NT2/D1 (cell line): ENCODE results near the gene EFCAB10.

Source experiments
- DNase-seq: peaks from one replicate; pipeline ENCODE4 v3.0.0-alpha.2; 2011; ENCODE audit warnings: low read depth, low spot score
- H3K27me3 ChIP-seq: 2 replicates; pipeline ENCODE4 v1.6.0; 2011; ENCODE audit warnings: mild to moderate bottlenecking; ENCODE audit not compliant: insufficient read length, insufficient read depth
- H3K36me3 ChIP-seq: 2 replicates; pipeline ENCODE4 v1.6.1; 2011; ENCODE audit warnings: mild to moderate bottlenecking, low read length, mixed read lengths; ENCODE audit not compliant: insufficient read depth, insufficient read length
- H3K4me1 ChIP-seq: 2 replicates; pipeline ENCODE4 v1.5.1; 2011; ENCODE audit not compliant: insufficient read depth, insufficient read length
- H3K4me3 ChIP-seq: 2 replicates; pipeline ENCODE4 v1.5.1; 2011; ENCODE audit warnings: low read depth; ENCODE audit not compliant: insufficient read length
- H3K9ac ChIP-seq: 2 replicates; pipeline ENCODE4 v1.6.0; 2011; ENCODE audit warnings: low read depth; ENCODE audit not compliant: insufficient read length
- H3K9me3 ChIP-seq: 2 replicates; pipeline ENCODE4 v1.5.1; 2011; ENCODE audit warnings: mild to moderate bottlenecking, low read length; ENCODE audit not compliant: insufficient read depth
- SUZ12 ChIP-seq: IDR thresholded peaks from 2 replicates; pipeline ENCODE4 v1.6.1; 2011; ENCODE audit not compliant: insufficient read length, insufficient read depth; ENCODE audit errors: extremely low read depth
- YY1 ChIP-seq: IDR thresholded peaks from 2 replicates; pipeline ENCODE4 v1.6.1; 2011; ENCODE audit not compliant: insufficient read length, insufficient read depth
- ZNF274 ChIP-seq: IDR thresholded peaks from 2 replicates; pipeline ENCODE4 v1.6.1; 2011; ENCODE audit warnings: mild to moderate bottlenecking, low read depth, low read length

Gene EFCAB10

DNA sequence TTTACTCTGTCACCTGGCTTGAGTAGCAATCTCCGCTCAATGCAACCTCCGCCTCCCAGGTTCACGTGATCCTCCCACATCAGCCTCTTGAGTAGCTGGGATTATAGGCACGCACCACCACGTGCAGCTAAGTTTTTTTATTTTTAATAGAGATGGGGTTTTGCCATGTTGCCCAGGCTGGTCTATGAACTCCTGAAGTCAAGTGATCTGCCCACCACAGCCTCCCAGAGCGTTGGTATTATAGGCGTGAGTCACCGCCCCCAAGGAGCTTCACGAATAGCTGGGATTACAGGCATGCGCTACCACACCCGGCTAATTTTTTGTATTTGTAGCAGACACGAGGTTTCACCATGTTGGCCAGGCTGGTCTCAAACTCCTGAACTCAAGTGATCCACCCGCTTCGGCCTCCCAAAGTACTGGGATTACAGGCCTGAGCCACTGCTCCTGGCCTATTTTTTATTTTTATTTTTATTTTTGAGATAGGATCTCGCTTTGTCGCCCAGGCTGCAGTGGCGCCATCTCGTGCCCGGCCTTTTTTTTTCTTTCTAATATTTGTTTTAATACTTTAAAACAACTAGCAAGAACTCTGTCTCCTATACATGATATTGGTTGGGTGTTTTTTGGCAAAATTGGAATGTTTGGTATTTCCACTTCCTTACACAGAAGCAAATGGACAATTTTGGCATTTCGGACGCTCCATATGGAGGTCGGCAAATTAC lies 1.1 kb downstream of the EFCAB10 start:
- Histone ChIP-seq H3K36me3 (no peaks in the 10 kb centered on the region), H3K4me1 (no peaks in the 10 kb centered on the region), H3K27me3 (no peaks in the 10 kb centered on the region), H3K4me3 (no peak overlapping the region), H3K9me3 (peaks cover 13% of the 10 kb centered on the region; the same call in 1 of the 2 replicates), H3K9ac (no peak overlapping the region)
- TF ChIP-seq YY1 = no peak
- no peak for TF ChIP-seq ZNF274
- TF ChIP-seq SUZ12 = no peak
- no peak for DNase-seq

DNA sequence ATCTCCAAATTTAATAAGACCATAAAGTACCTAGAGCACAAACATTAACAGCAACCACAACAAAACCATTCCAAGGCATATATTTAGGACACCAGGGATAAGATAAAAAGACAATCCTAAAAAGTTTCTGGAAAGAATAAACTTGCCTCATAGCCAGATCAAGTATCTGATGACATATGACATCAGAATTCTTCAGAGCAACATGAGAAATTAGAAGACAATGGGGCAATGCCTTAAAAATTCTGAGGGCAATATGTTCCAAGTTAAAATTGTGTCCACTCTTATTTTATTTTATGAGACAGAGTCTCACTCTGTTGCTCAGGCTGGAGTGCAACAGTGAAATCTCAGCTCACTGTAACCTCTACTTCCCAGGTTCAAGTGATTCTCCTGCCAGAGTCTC lies 2.8 kb downstream of the EFCAB10 start:
- Histone ChIP-seq H3K9me3 (no peaks in the 10 kb centered on the region; the same call in 1 of the 2 replicates), H3K4me3 (no peak overlapping the region), H3K27me3 (no peaks in the 10 kb centered on the region), H3K36me3 (no peaks in the 10 kb centered on the region), H3K4me1 (no peaks in the 10 kb centered on the region), H3K9ac (no peak overlapping the region)
- TF ChIP-seq YY1 (no peak), ZNF274 (no peak)
- DNase-seq = no peak

DNA sequence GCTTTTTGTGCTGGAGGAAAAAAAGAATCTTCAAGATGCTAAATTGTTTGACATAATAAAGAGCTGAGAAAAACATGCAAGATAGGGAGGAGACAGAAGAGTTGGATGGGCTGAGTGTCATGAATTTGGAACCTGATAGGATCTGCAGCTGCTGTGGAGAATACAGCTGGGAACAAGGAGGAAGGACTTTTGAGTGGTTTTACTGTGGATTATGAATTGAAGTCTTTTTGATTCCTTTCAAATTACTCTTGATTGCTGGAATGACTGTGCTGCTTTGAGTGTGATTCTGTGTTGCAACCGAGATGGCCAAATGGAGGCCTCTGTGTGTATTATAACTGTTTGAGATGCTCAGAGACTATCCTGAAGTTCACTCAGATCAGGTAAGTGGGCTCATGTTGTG lies 4.0 kb downstream of the EFCAB10 start:
- no peak for TF ChIP-seq YY1
- TF ChIP-seq SUZ12 = no peak
- TF ChIP-seq ZNF274 = no peak

DNA sequence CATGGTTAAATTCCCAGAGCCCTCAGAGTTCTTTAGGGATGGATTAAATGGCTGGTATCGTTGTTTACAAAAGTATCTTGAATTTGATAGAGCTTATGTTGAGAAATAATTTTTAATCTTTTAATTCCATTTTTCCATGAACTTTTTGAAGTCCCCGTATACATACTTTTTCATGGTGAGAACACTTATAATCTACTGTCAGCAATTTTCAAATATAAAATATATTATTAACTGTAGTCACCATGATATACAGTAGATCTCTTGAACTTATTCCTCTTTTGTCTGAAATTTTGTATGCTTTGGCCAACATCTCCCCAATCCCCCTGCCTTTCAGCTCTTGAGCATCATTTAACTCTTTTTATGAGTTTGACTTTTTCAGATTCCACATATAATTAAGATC lies 9.4 kb downstream of the EFCAB10 start:
- Histone ChIP-seq H3K27me3 (no peaks in the 10 kb centered on the region), H3K4me3 (no peak overlapping the region), H3K4me1 (no peaks in the 10 kb centered on the region), H3K9ac (no peak overlapping the region), H3K36me3 (peaks cover 18% of the 10 kb centered on the region), H3K9me3 (no peaks in the 10 kb centered on the region)
- TF ChIP-seq ZNF274 (no peak), SUZ12 (no peak), YY1 (no peak)
- DNase-seq = no peak

More for the DNA sequence above, 4.0 kb downstream of the EFCAB10 start:
- Histone ChIP-seq H3K36me3 (no peaks in the 10 kb centered on the region), H3K4me1 (no peaks in the 10 kb centered on the region), H3K9ac (no peak overlapping the region), H3K4me3 (no peak overlapping the region), H3K27me3 (no peaks in the 10 kb centered on the region), H3K9me3 (no peaks in the 10 kb centered on the region)
- DNase-seq = no peak

DNA sequence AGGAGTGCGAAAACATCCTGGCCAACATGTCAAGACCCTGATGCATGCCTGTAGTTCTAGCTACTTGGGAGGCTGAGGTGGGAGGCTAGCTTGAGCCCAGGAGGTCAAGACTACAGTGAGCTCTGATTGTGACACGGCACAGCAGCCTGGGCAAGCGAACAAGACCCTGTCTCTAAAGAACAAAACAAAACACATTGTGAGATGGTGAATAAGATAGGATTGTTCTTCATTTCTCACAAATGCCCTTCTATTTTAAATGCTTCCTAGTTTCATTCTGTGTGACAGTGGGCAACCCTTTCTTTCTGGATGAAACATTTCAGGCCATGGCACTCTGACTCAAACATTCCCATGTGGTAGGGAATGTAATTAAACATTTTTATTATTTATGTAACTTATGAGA lies 13.5 kb downstream of the EFCAB10 start:
- no peaks in the 10 kb centered on the region for H3K4me1 ChIP-seq
- no peaks in the 10 kb centered on the region for H3K9me3 ChIP-seq
- DNase-seq = no peak
- peaks cover 44% of the 10 kb centered on the region for H3K36me3 ChIP-seq
- TF ChIP-seq ZNF274 (no peak), YY1 (no peak), SUZ12 (no peak)
- H3K27me3 ChIP-seq = no peaks in the 10 kb centered on the region
- H3K9ac ChIP-seq = no peak overlapping the region
- no peak overlapping the region for H3K4me3 ChIP-seq

DNA sequence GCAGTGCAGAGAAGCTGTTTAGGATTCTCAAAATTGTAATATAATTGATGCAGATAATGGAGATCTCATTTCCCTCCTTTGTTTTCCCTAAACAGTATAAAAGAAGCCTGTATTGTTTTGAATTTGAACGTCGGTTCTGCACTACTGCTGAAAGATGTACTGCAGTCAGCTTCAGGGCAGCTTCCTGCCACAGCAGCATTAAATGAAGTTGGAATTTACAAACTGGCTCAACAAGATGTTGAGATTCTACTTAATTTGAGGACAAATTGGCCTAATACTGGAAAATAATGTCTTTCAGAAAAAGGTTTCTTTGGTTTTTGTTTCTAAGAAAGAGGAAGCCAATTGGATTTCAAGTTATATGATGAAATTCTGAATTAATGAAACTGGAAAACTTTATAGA lies 14.3 kb downstream of the EFCAB10 start:
- H3K9ac ChIP-seq = no peak overlapping the region
- no peak for DNase-seq
- no peak overlapping the region for H3K4me3 ChIP-seq
- no peaks in the 10 kb centered on the region for H3K27me3 ChIP-seq
- H3K4me1 ChIP-seq = no peaks in the 10 kb centered on the region
- no peaks in the 10 kb centered on the region for H3K9me3 ChIP-seq
- no peak for TF ChIP-seq YY1
- no peak for TF ChIP-seq ZNF274
- no peak for TF ChIP-seq SUZ12
- H3K36me3 ChIP-seq = peaks cover 45% of the 10 kb centered on the region

DNA sequence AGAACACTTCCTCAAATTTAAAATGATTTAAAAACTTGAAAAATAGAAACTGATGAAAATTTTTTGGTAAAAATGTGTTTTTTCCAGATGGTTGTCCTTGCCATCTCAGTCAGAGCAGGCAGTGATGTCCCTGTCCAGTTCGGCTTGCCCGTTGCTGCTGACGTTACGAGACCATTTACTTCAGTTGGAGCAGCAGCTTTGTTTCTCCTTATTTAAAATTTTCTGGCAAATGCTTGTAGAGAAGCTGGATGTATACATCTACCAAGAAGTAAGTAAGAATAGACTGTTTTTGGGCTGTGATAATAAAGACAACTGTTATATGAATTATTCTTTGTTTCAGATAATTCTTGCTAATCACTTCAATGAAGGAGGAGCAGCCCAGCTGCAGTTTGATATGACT lies 16.1 kb downstream of the EFCAB10 start:
- TF ChIP-seq SUZ12 (no peak), ZNF274 (no peak), YY1 (no peak)
- no peaks in the 10 kb centered on the region for H3K4me1 ChIP-seq
- no peak overlapping the region for H3K4me3 ChIP-seq
- no peaks in the 10 kb centered on the region for H3K27me3 ChIP-seq
- no peak for DNase-seq
- H3K36me3 ChIP-seq = peaks cover 51% of the 10 kb centered on the region
- H3K9me3 ChIP-seq = no peaks in the 10 kb centered on the region
- H3K9ac ChIP-seq = no peak overlapping the region

DNA sequence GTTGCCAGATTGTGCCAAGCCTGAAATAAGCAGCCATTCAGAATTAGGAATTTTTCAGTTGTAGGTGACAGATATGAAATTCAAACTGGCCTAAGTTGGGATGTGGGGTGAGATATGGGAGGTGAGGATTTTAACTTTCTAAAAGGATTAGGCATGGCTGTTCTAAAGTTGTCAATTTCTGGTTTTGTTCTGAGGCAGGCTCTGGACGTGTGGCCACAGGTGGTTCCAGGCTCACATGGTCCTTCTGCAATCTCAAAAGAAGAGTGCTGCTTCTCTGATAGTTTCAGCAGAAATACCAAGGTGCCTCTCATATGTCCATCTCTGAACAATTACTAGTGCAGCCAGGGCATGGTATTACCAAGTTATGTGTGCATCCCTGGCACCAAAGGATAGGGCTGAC lies 21.4 kb downstream of the EFCAB10 start:
- no peak for TF ChIP-seq ZNF274
- no peak for TF ChIP-seq SUZ12
- no peak for TF ChIP-seq YY1

More for the DNA sequence above, 21.4 kb downstream of the EFCAB10 start:
- no peak overlapping the region for H3K4me3 ChIP-seq
- H3K27me3 ChIP-seq = no peaks in the 10 kb centered on the region
- no peak overlapping the region for H3K9ac ChIP-seq
- H3K4me1 ChIP-seq = no peaks in the 10 kb centered on the region
- H3K36me3 ChIP-seq = peaks cover 56% of the 10 kb centered on the region
- H3K9me3 ChIP-seq = no peaks in the 10 kb centered on the region
- no peak for DNase-seq
